Astrocyte of the hippocampus (primary cell): ENCODE measurements around the gene ZNF8.
"Not testable (repeated sequence)": the region's sequence is repeated elsewhere in the genome, so short reads cannot be mapped to it uniquely, and the experiment has no call there.

Experiments
- DNase-seq: peaks from one replicate; pipeline ENCODE4 v3.0.0; 2011; ENCODE audit warnings: low read depth, low spot score

The ZNF8 gene

DNA sequence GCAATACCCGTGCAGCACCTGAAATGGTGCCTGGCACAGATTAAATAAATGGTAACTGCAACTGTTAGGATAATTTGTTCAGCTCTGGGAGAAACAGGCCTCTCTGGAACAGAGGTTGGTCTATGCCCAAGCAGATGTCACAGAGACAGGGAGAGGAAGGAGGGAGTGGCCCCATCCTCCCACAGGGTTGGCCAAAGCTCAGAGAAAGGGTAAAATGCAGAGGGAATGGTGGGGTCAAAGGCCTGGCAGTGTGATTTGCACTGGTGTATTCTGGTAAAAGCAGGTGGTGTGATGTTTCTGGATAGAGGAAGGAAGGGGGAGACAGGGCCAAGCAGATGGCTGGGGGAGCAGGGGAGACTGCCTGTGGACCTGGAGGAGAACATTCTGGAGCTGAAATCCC, 57.5 kb downstream of the ZNF8 start:
- DNase-seq = no peak

DNA sequence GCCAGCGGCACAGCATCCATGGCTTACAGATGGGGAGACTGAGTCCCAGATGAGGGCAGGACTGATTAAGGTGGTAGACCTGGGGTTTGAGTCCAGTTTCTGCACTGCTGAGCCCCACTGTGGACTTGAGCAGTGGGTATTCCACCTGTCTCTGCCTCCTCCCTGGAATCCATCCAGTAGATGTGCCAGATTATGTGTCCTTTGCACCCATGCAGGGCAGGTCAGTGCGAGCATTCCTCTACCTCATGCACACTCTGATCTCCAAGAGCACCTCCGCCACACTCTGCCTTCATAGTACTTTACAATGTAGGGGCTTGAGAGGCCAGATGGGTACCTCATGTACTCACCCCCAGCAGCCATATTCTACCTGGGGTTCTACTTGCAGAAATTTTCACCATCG, 58.1 kb downstream of the ZNF8 start:
- DNase-seq = no peak

DNA sequence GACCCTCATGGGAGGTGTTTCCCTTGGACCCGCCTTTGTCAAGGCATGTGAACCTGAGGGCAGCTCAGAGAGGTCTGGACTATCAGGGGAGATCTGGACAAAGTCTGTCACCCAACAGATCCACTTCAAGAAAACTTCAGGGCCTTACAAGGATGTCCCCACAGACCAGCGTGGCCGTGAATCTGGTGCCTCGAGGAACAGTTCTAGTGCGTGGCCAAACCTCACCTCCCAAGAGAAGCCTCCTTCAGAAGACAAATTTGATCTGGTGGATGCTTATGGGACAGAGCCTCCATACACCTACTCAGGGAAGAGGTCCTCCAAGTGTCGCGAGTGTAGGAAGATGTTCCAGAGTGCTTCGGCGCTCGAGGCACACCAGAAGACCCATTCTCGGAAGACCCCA, 59.6 kb downstream of the ZNF8 start:
- no peak for DNase-seq

DNA sequence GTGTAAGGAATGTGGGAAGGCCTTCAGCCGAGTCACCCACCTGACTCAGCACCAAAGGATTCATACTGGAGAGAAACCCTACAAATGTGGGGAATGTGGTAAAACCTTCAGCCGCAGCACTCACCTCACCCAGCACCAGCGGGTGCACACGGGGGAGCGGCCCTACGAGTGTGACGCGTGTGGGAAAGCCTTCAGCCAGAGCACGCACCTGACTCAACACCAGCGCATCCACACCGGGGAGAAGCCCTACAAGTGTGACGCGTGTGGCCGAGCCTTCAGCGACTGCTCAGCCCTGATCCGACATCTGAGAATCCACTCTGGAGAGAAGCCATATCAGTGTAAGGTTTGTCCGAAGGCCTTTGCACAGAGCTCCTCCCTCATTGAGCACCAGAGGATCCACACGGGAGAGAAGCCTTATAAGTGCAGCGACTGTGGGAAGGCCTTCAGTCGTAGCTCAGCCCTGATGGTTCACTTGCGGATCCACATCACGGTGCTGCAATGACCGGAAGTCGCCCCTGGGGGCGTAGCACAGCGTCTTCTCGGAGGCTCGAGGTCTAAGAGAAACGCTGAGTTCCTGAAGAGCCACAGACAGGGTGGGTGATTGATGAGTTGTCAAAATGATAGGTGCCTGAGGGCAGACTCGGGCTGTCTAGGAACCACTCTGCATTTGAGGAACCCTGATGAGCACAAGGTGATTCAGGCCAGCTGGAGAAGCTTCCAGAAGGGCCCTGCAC, 60.2 kb downstream of the ZNF8 start:
- DNase-seq = no peak

DNA sequence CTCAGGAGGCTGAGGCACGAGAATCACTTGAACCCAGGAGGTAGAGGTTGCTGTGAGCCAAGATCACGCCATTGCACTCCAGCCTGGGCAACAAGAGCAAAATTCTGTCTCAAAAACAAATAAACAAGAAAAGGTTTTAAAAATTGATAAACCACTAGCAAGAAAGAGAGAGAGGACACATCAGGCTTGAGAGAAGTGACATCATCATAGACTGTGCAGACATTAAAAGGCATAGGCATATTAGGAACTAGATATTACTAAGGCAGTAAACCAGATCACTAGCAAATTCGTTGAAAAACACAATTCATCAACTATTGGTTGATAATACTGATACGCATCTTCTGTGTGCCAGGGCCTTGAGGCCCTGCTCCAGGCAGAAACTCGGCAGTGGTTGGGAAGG, 66.8 kb downstream of the ZNF8 start:
- DNase-seq = no peak

DNA sequence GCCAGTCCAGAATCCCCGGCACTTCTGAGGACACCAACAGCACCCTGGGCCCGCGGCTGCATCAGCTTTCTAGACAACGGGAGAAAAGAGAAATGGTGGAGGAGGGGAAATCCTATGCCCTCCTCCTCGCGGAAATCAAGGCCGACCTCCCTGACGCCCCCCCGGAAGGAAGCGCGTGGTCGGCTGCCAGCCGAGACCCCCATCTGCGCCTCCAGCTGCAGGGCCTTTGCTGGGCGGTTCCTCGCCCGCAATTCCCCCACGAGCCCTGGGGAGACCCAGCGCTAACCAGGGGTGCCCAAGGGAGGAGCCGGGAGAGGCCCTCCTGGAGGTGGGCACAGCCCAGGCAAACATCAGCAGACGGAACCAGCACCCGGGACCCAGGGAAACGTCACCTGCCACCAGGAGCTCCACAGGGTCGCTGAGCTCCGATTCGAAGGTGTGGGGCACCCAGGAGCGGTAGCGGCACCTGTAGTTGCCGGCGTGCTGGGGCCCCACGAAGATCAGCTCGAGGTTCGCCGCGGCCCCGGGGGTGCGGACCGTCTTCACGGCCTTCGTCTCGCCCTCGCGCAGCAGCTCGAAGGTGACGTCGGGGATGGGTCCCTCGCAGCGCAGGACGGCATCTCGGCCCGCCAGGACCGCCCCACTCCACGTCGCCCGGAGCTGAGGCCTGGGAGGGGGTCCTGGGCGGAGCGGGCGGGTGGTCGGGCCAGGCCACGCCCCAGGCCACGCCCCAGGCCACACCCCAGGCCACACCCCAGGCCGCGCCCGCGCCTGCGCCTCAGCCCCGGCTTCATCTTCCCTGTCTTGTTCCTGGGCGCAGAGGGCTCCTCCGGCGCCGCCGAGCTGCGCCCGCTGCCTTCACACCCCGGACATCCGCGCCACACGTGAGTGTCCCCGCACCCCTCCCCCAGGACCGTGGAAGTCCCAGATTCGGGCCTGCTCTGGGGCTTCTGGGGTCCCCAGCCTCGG, 68.5 kb downstream of the ZNF8 start:
- DNase-seq = peak; percentile 89

DNA sequence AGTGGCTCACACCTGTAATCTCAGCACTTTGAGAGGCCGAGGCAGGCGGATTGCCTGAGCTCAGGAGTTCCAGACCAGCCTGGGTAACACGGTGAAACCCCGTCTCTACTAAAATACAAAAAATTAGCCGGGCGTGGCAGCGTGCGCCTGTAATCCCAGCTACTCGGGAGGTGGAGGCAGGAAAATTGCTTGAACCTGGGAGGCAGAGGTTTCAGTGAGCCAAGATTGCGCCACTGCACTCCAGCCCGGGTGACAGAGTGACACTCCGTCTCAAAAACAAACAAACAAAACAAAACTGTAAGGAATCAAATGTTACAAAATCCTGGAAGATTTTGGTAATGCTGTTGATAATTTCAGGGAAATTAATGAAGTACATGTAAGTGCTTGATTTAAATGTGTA, 69.3 kb downstream of the ZNF8 start:
- not testable (repeated sequence) for DNase-seq

DNA sequence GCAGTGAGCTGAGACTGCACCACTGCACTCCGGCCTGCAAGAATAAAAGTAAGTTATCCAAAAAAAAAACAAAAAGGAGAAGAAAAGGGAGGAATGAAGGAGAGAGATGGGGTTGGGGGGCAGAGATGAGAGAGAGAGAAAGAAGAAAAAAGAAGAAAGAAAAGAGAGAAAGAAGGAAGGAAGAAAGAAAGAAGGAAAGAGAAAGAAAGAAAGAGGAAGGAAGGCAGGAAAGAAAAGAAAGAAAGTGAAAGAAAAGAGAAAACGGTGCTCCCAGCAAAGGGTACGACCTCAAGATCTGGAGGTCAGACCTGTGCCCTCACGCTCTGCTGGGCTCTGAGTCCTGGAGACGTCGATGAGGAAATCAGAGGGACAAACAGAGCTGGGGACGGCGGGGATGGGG, 70.8 kb downstream of the ZNF8 start:
- no peak for DNase-seq

DNA sequence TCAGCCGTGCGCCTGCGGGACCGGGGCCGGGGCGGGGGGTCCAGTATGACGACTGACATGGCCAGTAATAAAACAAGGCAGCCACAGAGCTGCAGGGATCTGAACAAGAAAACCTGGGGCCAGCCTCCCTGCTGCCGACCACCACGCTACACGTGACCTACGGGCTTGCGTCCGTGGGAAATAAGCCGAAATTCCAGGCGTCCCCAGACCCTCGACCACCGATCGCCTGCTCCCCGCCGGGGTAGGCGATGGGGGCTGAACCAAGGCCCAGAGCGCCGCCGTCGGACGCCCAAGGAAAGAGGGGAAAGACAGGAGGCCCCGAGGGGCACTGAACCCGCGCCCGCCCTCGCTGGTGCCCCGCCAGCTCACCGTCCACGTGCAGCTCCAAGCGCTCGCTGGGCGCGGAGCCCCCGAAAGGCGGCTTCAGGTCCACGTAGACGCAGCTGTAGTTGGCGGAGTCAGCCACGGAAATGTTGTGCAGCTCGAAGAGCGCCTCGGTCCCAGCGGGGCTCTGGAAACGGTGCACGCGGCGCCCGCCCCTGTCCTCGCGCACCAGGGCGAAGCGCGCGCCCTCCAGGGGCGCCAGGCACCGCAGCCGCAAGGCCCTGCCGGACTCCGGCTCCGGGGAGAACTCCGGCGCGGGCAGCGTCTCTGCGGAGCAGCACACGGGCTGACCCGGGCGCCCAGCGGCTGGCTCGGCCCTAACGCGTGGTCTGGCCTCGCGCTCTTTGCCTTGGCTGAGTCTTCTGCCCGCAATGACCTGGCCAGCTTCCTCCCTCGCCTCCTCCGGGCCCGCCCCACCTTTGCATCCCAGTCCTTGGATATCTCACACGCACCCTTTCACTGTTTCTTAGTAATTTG, 71.5 kb downstream of the ZNF8 start:
- peak; percentile 21 for DNase-seq

DNA sequence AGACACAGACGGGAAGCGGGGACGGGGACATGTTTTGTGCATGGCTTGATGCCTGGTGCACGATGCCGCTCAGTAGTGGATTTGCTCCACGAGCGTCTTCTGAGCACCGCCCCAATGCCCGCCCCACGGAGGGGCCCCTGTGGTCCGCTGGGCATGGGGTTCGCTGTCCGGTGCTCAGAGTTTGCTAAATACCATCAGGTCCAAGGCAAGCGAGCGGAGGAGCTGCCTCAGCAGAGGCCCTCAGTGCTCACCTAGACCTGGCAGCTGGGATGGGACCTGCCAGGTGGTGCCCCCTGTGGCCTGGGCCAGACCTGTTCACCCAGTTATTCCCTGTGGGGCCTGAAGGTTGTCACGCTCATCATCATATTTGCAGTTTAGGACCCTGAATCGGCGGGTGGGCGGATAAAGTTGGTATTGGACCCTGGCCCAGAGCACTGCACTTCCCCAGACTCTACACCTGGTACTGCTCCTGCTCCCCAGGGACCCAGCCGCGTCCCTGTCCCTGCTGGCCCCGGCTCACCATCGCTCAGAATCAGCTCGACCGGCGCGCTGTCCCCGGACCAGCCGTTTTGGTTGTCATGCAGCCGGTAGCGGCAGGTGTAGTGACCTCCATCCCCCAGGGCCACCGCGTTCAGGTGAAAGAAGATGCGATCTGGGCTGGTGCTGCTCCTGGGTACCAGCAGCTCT, 72.3 kb downstream of the ZNF8 start:
- DNase-seq = no peak

DNA sequence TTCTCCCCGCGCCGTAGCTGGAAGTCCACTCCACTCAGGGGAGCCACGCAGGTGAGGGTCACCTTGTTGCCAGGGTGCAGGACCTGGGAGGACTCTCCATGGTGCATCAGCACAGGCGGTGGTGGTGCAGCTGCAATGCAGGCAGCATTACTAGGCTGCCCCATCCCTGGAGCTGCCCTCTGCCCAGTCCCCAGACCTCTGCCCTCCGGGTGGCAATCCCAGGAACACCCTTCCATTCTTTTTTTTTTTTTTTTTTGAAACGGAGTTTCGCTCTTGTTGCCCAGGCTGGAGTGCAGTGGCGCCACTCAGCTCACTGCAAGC, 72.8 kb downstream of the ZNF8 start:
- DNase-seq = no peak

DNA sequence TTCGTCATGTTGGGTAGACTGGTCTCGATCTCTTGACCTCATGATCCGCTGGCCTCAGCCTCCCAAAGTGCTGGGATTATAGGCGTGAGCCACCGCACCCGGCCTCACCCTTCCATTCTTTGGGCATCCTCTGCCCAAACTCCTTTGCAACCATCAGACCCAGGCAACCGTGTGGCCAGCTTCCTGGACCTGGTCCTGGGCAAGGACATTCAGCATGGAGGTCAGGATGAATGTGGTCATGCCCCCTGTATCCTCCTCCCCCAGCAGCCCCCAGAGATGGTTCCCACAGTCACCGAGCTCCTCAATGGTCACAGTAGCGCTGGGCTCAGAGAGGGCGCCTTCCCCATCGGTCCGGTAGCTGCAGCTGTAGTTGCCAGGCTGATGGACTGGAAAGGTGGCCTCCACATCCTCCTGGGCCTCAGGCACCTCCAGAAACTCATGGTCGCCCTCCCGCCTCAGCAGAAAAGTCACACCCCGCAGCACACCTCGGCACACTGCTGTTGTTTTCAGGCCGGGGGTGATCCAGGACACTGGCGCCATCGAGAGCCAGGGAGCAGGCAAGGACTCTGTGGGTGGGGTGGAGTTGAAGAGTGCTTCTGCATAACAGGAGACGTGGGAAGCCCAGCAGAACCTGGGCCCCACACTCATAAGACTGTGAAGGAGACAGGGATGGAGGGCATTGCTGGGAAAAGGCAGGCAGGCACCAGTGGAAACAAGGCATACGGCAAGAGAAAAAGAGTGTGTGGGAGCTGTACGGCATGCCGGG, 73.4 kb downstream of the ZNF8 start:
- no peak for DNase-seq
